Panc1 (cell line): ENCODE results near the gene CNOT6L.

Source experiments
- TCF7L2 ChIP-seq: IDR thresholded peaks from 2 replicates; pipeline ENCODE4 v1.6.1; 2011; ENCODE audit warnings: mild to moderate bottlenecking, low read depth, low read length, inconsistent platforms
- TF ChIP-seq, protein P1 (sequence below): fragments of 450-650 bp; IDR thresholded peaks from 2 replicates; pipeline ENCODE4 v1.5.1; 2017; ENCODE audit warnings: mild to moderate bottlenecking

DNA sequence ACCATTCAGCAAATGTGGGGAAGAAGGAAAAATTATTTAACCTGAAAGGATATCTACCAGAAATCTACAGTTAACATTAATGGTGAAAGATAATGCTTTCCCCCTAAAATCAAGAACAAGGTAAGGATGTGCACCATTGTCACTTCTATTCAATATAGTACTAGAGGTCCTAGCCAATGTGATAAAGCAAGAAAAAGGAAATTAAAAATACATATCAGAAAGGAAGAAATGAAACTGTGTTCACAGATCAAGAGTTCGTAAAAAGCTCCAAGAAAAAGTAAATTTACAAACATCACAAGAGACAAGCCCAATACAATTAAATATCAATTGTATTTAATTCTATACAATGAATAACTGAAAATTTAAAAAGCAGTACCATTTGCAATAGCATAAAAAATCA, 57.6 kb downstream of the CNOT6L start:
- TF ChIP-seq, protein P1, sequence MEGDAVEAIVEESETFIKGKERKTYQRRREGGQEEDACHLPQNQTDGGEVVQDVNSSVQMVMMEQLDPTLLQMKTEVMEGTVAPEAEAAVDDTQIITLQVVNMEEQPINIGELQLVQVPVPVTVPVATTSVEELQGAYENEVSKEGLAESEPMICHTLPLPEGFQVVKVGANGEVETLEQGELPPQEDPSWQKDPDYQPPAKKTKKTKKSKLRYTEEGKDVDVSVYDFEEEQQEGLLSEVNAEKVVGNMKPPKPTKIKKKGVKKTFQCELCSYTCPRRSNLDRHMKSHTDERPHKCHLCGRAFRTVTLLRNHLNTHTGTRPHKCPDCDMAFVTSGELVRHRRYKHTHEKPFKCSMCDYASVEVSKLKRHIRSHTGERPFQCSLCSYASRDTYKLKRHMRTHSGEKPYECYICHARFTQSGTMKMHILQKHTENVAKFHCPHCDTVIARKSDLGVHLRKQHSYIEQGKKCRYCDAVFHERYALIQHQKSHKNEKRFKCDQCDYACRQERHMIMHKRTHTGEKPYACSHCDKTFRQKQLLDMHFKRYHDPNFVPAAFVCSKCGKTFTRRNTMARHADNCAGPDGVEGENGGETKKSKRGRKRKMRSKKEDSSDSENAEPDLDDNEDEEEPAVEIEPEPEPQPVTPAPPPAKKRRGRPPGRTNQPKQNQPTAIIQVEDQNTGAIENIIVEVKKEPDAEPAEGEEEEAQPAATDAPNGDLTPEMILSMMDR, result no peak
- TF ChIP-seq TCF7L2, result no peak
